ENCODE data around the gene TM7SF2.
"Not testable (repeated sequence)": the region's sequence is repeated elsewhere in the genome, so short reads cannot be mapped to it uniquely, and the experiment has no call there.

Gene TM7SF2

GRCh38 chr11:65131417-65131776, 19.7 kb downstream of the TM7SF2 start:
- no peak for DNase-seq

DNA sequence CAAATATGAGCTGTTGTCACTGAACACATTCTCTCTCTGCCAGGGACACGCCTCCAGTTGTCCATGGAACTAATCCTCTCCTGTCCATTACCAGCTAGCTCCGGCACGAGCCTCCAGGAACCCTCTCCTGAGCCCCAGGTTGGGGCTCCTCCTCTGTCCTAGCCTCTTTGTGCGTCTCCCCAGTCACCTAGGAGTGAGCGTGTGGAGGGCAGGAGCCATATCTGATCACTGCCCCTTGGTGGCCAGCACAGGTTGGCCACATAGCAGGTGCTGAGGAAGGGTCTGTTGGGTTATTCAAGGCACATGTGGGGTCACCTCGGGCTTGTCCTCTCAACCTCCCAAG, 20.2 kb downstream of the TM7SF2 start:
- no peak for DNase-seq

DNA sequence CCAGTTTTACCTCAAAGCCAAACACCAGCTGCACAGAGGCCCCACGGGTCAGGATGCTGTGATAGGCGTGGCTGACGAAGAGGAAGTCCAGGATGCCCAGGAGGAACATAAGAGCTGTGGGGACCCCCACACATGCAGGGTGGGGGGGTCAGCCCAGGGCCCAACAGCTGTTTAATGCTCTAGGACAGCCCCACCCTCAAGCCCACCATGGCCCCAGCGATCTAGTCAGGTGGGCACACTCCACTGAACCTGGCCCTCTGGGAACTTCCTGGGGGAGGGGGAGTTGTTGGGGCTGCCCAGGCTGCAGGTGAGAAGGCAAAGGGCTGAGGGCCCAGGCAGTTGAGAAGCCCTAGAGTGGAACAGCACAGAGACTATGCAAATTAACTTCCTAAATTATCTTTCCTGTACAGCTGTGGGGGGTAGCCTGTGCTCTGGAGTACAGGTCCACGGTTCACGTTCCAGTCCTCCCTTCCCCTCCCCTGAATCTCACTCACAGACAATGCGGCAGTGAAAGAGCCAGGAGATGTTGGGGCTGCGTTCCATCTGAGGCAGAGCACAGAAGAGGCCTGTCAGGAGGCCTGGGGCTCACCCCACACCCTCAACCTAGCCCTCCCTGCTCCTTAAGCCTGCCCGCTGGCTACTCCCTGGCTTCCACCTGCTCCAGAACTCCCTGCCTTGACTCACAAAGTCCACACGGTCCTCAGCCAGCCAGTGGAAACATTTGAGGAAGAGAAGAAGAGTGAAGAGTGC, 20.7 kb downstream of the TM7SF2 start:
- no peak for DNase-seq

DNA sequence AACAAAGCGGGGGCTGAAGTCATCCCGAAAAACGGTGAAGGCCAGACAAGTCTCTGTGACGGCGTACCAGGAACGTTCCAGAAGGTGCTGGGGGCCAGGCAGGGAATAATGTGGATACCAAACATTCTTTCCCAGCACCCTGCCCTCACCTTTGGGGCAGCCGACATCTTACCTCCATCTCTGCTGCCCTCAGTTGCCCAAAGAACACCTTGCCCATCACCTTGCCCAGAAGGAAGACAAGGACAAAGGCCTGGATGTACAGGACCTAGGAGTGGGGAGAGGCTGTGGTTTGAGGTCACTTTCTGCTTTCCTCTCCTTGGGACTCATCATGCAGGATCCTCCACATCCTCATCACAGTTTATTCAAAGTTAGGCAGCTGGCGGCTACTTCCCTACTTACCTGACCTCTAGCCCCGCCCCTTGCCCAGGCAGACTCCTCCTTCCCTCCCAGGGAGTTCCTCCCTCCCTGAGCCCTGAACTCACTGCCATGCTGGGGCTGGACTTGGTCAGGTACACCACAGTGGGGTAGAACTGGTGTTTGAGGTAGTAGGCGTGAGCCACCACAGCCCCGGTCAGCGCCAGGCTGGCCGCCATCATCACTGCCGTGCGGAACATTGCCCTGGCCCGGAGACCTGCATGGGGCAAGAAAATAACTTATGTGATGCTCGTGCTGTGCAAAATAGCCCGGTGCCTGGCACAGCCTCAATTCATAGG, 21.5 kb downstream of the TM7SF2 start:
- peak; percentile 51 for DNase-seq

DNA sequence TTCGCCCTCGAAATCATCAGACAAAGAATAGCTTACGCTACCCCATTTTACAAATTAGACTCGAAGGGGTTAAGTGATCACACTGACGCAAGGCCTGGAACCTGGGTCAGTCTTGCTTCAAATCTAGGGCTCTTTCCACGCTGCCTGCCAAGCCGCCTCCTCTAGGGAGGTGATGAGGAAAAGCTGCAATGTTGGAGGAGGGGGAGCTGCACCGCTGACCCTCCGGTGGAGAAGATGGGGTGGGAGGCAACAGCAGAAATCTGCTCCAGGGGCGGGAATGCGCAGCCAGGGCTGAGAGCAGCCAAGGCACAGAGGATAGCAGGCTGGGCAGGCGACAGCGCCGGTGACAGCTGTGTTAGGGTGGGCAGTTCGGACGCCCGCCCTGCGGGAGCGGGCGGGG, 22.1 kb downstream of the TM7SF2 start:
- DNase-seq, result no peak

- DNase-seq, result peak; percentile 93
Observed at GRCh38 chr11:65134240-65134951, 22.7 kb downstream of the TM7SF2 start, which contains the start of gene SYVN1. TSS of gene SYVN1 (minus strand) at chr11:65134519. CDS start at chr11:65133601, 918 bp downstream.

DNA sequence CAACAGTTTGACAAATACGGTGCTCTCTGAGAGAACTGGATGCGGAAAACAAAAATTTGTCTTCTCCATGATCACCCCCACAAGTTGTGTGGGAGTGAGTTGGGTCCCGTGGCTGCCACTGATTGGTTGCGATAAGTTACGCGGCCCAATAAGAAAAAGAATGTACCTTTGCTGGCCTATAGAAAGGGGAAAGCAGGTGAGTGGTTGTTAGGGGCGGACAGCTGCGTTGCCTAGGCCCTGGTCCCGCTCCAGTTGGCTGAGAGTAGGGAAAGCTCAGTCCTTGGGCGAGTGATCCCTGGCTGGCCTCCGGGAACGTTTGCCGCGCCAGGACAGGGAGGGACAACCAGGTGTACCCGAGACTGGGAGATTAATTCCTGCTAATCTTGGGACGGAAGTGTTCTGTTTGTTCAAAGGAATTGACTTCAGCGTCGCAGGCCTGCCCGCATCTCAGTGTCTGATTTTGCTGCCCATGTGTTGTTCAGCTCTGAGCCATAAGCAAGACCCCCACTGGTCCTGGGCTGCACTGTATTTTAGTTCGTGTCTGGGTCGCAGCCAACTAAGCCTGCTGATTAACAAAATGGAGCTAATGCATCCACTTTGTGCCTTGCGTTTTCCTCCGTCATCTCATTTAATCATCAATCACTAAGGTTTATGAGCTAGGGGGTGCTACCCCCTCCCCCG, 23.4 kb downstream of the TM7SF2 start:
- DNase-seq, result peak; percentile 95

DNA sequence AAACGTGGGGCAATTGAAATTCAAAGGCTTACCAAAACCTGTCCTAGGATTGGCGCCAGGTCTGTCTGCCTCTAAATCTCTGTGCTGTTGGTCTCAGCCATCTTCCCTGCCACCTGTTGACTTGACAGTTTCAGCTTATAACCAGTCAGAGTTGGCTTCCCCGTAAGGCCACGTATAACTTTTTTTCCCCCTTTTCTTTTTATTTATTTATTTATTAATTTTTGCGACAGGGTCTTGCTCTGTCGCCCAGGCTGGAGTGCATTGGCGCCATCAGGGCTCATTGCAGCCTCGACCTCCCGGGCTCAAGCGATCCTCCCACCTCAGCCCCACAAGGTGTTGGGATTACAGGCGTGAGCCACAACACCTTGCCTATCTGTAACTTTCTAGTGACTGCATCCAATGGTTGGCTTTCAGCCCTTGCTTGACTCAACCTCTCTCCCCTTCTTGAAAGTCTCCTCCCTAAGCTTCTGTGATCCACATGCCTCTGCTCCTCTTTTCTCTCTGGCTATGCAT, 24.0 kb downstream of the TM7SF2 start:
- DNase-seq, result no peak

- no peak for DNase-seq
Observed at GRCh38 chr11:65136515-65137096, 24.9 kb downstream of the TM7SF2 start.

- no peak for DNase-seq
Observed at GRCh38 chr11:65141896-65142494, 30.3 kb downstream of the TM7SF2 start.

- no peak for DNase-seq
Observed at GRCh38 chr11:65147352-65148075, 35.8 kb downstream of the TM7SF2 start.

GRCh38 chr11:65148657-65149056, 37.0 kb downstream of the TM7SF2 start:
- DNase-seq, result no peak

GRCh38 chr11:65150131-65150508, 38.4 kb downstream of the TM7SF2 start:
- not testable (repeated sequence) for DNase-seq

DNA sequence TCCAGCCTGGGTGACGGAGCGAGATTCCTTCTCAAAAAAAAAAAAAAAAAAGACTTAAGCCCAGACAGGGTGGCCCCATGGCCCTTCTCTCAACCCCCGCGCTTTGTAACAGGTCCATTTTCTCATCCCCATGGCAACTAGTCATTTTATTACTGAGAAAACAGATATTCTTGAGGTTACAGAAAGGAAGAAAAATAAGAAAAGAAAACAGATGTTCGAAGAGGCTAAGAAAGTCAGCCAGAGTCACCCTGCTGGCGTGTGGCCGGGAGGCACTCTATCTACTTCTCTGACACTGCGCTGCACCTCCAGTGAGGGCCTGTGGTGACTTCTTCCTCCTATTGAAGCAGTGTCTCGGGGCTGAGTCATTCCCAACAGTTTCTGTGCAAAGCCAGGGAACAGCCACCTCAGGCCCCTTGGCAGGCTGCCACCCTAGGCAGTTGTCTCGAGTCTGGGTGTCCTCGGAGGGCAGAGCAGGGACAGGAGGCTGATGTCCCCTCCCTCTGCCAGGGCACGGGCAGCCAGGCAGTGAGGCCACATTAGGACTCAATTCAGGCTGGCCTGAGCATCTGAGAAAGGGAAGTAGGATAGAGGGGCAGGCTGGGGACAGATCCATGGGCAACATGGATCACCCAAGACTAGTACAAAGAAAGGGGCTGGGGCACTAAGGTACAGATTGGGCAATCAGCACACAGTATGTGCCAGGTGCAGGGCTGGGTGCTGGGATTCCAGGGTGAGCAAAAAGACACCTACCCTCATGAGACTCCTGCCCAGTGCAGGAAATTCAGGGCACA, 39.0 kb downstream of the TM7SF2 start:
- DNase-seq, result peak; percentile 89

- peak; percentile 48 for DNase-seq
Observed at GRCh38 chr11:65151331-65151899, 39.7 kb downstream of the TM7SF2 start.

DNA sequence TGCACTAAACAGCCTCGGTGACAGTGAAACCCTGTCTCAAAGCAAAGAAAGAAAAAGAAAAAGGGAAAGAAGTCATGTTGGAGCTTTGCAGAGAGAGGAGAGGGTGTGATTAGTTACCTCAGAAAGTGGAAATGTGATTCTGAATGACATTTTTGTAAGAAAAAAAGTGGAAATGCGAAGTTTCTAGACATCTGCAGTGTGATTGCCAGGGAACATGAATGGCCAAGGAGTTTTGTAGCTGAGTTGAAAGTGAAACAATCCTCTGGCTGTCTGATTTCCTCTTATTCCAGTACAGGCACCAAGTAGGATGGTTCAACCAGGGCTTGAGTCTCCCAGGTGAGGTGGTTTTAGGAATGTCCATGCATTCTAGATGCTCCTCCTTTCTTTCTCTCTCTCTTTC, 40.5 kb downstream of the TM7SF2 start:
- DNase-seq, result peak; percentile 73

DNA sequence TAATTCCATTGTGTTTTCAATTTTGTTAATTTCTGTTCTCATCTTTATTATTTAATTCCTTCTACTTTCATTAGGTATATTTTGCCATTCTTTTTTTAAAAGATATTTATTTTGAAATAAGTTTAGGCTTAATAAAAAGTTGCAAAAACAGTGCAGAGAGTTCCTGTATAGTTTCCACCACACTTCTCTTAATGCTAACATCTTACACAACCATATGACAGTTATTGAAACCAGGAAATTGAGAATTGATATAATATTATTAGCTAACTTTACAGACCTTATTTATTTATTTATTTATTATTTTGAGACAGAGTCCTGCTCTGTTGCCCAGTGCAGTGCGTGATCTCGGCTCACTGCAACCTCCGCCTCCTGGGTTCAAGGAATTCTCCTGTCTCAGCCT, 44.6 kb downstream of the TM7SF2 start:
- DNase-seq, result peak; percentile 54

DNA sequence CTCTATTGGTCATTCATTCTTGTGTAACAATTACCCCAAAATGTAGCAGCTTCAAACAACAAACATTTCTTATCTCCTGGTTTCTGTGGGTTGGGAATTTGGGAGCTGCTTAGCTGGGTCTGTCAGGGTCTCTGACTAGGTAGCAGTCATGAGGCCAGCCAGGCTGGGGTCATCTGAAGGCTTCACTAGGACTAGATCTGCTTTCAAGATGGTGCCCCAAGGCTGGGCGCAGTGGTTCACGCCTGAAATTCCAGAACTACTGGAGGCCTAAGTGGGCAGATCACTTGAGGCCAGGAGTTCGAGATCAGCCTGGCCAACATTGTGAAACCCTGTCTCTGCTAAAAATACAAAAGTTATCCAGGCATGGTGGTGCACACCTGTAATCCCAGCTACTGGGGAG, 45.3 kb downstream of the TM7SF2 start:
- DNase-seq, result no peak

DNA sequence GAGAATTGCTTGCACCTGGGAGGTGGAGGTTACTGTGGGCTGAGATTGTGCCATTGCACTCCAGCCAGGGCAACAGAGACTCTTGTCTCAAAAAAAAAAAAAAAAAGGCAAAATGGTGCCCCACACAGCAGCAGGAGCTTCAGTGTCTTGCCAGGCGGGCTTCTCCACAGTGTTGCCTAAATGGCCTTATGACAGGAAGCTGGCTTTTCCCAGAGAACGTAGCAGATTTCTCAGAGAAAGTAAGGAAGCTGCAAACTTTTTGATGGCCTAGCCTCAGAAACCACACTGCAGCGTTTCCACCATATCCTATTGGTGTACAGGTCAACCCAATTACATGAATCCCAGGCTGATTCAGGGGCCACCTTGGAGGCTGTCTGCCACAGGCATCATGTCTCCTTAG, 45.7 kb downstream of the TM7SF2 start:
- peak; percentile 41 for DNase-seq

DNA sequence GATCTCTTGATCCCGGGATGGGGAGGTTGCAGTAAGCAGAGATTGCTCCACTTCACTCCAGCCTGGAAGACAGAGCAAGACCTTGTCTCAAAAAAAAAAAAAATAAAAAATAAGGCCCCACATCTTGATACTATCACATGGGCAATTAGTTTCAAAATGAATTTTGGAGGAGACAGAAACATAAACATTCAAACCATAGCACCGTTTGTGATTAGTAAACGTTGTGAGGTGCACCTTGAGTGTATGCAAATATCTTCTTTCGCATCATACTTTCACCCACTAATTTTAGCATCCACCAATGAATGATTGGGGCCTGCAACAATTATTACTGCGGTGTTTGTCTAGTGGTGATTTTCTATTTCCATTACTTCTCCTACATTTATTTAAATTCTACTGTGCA, 47.3 kb downstream of the TM7SF2 start:
- DNase-seq, result no peak

Data from inflammatory macrophage treated with lipopolysaccharide for 4 hours (primary cell).